PC-3 (cell line): Measurements from ENCODE around the gene ZC3H6.

Experiments
- CTCF ChIP-seq: fragments of 300-600 bp; sonication (generic); conservative IDR thresholded peaks from 2 replicates; pipeline ENCODE4 v1.5.1; 2017; ENCODE audit warnings: antibody characterized with exemption, low read depth, mild to moderate bottlenecking, low read length
- EZH2 ChIP-seq: fragments of 300-600 bp; sonication (generic); IDR thresholded peaks from one replicate; pipeline ENCODE4 v1.6.1; 2017; ENCODE audit warnings: antibody characterized with exemption, mild to moderate bottlenecking, low read length; ENCODE audit not compliant: unreplicated experiment
- EZH2phosphoT487 ChIP-seq: fragments of 300-600 bp; sonication (generic); IDR thresholded peaks from 2 replicates; pipeline ENCODE4 v1.6.1; 2018; ENCODE audit warnings: mild to moderate bottlenecking, antibody characterized with exemption, low read length, borderline replicate concordance

GRCh38 chr2:112229348-112229747 lies 46.0 kb upstream of the ZC3H6 start:
- no peak for TF ChIP-seq CTCF
- TF ChIP-seq EZH2: no peak
- TF ChIP-seq EZH2phosphoT487: no peak
